Transverse colon (tissue), 4 donors: Measurements from ENCODE around the gene RAPGEF3. TPM values are rescaled to one million over a fixed set of nuclear protein-coding genes. Genes with fewer than 3 reads are reported as not detected.

ENCODE experiments used
- DNase-seq: peaks from one replicate; pipeline ENCODE4 v3.0.0-alpha.2; 2019
- H3K27ac ChIP-seq, 4 donors: fragments of 200-600 bp; sonication (generic); 2 replicates each; pipeline ENCODE4 v1.5.1; 2016 to 2018; ENCODE audit warnings: inconsistent platforms in 4 of 4
- H3K27me3 ChIP-seq: fragments of 200-600 bp; sonication (generic); 2 replicates; pipeline ENCODE4 v1.5.1; 2017; ENCODE audit warnings: inconsistent platforms
- H3K36me3 ChIP-seq, 4 donors: fragments of 200-600 bp; sonication (generic); 2 replicates each; pipeline ENCODE4 v1.5.1; 2017 to 2019; ENCODE audit warnings: inconsistent platforms in 4 of 4
- H3K4me1 ChIP-seq, 4 donors: fragments of 200-600 bp; sonication (generic); 2 replicates each; pipeline ENCODE4 v1.5.1; 2017 to 2020; ENCODE audit warnings: inconsistent platforms in 4 of 4
- H3K4me3 ChIP-seq, 4 donors: fragments of 200-600 bp; sonication (generic); 1 replicate in 1 of 4; 2 replicates in 3 of 4; pipeline versions ENCODE4 v1.5.1 to v1.6.1; 2017 to 2019; ENCODE audit warnings: inconsistent platforms in 4 of 4
- H3K9me3 ChIP-seq, 2 donors: fragments of 200-600 bp; sonication (generic); 2 replicates each; pipeline ENCODE4 v1.5.1; 2017 to 2019; ENCODE audit warnings: inconsistent platforms in 2 of 2
- EP300 ChIP-seq: sonication (generic); formaldehyde crosslinking; IDR thresholded peaks from one replicate; pipeline ENCODE4 v1.6.1; 2017; ENCODE audit warnings: antibody characterized with exemption, low read depth
- POLR2A ChIP-seq: fragments of 450-650 bp; IDR thresholded peaks from one replicate; pipeline ENCODE4 v1.6.1; 2016; ENCODE audit warnings: antibody characterized with exemption, mild to moderate bottlenecking, moderate library complexity
- POLR2AphosphoS5 ChIP-seq, 3 donors: sonication (generic); formaldehyde crosslinking; IDR thresholded peaks; one replicate each; pipeline ENCODE4 v1.6.1; 2016; ENCODE audit warnings: antibody characterized with exemption in 3 of 3
- WGBS, 2 donors: methylation state at CpG; one replicate each; pipeline ENCODE4 v1.1.5; 2018; ENCODE audit warnings: low coverage in 1 of 2; 5-methylcytosine and 5-hydroxymethylcytosine counted together
- in situ Hi-C, 4 donors: fragments of 200-750 bp; cut with MboI; loops; one replicate each; pipeline versions ENCODE4 v1.15.0 to v1.15.1; 2017; ENCODE audit warnings: low sequenced_read_pairs in 3 of 4, low pct_ligation_motif_present in 1 of 4, low pct_unique_long_range_greater_than_20kb in 1 of 4
- intact Hi-C: fragments of 100-400 bp; cut with DNase I; formaldehyde crosslinking; loops from one replicate; pipeline ENCODE4 v1.15.1; 2023; ENCODE audit warnings: low total_unique reads
- total RNA-seq, 4 donors: library from RNA; depleted of rRNA; stranded (reverse); fragments of >200 nt; gene quantifications; one replicate each; pipeline ENCODE4 v1.1.0, GENCODE V29; 2016
- TF ChIP-seq, protein P1 (sequence below), 5 experiments: fragments of 200-600 bp in 3 of 5; fragments of 450-650 bp in 2 of 5; sonication (generic) in 3 of 5; IDR thresholded peaks; 1 replicate in 2 of 5; 2 replicates in 3 of 5; pipeline ENCODE4 v1.5.1; 2016 to 2017; ENCODE audit warnings: antibody characterized with exemption in 5 of 5, inconsistent platforms in 3 of 5, mild to moderate bottlenecking in 2 of 5, moderate library complexity in 1 of 5

The RAPGEF3 gene
- total RNA-seq, 4 donors from 2014 or later, result 8.1 to 51.7 (median 24.6) TPM

DNA sequence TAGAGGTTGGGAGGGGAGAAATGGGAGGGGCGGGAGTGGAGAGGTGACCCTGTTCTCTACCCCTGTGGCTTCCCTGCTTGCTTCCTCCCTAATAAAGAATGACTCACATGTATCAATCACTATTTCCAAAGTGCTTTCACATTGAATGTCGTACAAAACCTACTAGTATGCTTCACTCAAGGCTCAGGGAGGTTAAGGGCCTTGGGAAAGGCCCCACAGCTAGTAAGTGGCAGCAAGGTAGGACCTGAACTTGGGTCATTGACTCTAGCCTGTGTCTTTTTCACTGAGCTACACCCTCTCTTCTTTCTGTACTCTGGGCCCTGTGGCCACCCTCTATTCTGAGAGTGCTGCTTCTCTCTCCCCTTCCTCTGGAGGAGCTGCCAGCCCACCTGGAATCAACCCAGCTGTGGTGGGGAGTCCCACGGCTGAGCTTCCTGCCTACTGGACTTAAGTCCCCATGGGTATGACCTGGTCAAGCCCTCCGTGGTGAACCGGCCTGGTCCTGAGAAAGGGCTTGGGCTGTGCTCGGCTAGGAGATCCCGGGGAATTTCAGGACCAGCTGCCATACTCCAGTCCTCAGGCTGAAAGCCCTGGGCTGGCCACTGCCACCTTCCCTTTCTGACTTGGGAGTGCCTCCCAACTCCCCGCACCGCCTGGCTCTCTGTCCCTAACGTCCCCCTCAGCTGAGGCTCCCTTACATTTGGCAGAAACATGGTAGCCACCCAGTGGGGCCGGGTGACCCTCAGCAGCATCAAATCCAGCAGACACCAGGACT lies 27.4 kb upstream of the RAPGEF3 start:
- no peak for DNase-seq
- Histone ChIP-seq H3K27me3 (no peaks in the 10 kb centered on the region), H3K9me3 (no peaks in the 10 kb centered on the region), H3K4me3 (no peak overlapping the region), H3K36me3 (peaks cover 0 to 32% (median 15%) of the 10 kb centered on the region in 4 donors), H3K27ac (peak overlapping the region in 1 of 4 donors; percentile 3), H3K4me1 (no peaks in the 10 kb centered on the region)
- intact Hi-C loops (no loop called here), in situ Hi-C loops (loop anchor here in 1 of 4 donors (10.0 kb wide), 1 partner anchor 49 kb away; no protein-coding TSS in a partner anchor)
- TF ChIP-seq POLR2AphosphoS5 (IDR thresholded peaks at IDR 0.05) (no peak), POLR2A (no peak), EP300 (no peak)
- TF ChIP-seq, protein P1, sequence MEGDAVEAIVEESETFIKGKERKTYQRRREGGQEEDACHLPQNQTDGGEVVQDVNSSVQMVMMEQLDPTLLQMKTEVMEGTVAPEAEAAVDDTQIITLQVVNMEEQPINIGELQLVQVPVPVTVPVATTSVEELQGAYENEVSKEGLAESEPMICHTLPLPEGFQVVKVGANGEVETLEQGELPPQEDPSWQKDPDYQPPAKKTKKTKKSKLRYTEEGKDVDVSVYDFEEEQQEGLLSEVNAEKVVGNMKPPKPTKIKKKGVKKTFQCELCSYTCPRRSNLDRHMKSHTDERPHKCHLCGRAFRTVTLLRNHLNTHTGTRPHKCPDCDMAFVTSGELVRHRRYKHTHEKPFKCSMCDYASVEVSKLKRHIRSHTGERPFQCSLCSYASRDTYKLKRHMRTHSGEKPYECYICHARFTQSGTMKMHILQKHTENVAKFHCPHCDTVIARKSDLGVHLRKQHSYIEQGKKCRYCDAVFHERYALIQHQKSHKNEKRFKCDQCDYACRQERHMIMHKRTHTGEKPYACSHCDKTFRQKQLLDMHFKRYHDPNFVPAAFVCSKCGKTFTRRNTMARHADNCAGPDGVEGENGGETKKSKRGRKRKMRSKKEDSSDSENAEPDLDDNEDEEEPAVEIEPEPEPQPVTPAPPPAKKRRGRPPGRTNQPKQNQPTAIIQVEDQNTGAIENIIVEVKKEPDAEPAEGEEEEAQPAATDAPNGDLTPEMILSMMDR (IDR thresholded peaks at IDR 0.05), result no peak
- 90% methylated on average over 10 of the region's 11 CpGs; no CpG with 5 or more reads in 1 of the 2 donors for WGBS, 2 donors

DNA sequence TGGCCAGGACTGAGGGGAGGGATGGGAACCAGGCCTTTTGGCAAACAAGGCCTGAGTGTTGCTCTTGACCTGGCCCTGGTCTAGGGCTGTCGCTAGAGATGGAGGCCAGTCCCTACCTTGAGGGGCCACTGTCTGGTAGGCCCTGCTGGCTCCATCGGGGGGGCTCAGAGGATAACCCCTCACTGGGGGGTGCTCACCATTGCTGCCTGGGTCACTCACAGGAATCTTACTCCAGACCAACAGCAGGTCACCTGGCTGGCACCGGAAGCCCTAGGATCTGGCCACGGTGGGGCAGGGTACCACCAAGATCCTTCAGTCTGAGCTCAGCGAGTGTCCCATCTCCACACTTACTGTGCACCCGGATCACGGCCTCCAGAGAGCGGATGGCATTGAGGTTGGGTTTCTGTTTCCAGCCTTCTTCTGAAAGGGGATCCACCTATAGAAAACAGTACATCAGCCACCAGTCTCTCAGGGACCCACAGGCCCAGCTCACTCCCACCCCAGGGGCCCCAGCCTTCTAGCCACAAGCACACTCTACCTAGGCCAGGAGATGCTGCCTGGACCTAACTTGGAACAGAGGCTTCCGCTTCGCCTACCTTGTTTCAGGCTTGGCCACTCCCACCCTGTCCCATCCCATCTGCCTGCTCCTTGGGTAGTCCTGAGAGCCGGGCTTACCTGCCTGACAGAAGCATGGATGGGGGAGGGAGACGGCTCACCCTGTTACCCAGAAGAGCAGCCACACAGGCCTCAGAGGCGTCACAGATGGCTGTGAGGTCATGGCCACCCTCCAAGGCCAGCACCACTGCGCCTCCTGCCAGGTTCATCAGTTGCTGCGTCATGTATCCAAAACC lies 26.6 kb upstream of the RAPGEF3 start:
- intact Hi-C loops (no loop called here), in situ Hi-C loops (loop anchor here in 1 of 4 donors (10.0 kb wide), 1 partner anchor 50 kb away; no protein-coding TSS in a partner anchor)
- Histone ChIP-seq H3K4me3 (no peak overlapping the region), H3K27me3 (no peaks in the 10 kb centered on the region), H3K9me3 (no peaks in the 10 kb centered on the region), H3K4me1 (no peaks in the 10 kb centered on the region), H3K27ac (peak overlapping the region in 1 of 4 donors; percentile 3), H3K36me3 (peaks cover 0 to 29% (median 13%) of the 10 kb centered on the region in 4 donors)
- TF ChIP-seq POLR2A, result no peak
- no peak for TF ChIP-seq EP300
- TF ChIP-seq, protein P1 (IDR thresholded peaks at IDR 0.05), result no peak
- TF ChIP-seq POLR2AphosphoS5 (IDR thresholded peaks at IDR 0.05), result no peak
- WGBS, 2 donors, result 92% methylated on average over 2 to 12 of the region's 15 CpGs
- no peak for DNase-seq

- Histone ChIP-seq H3K27ac (no peak overlapping the region), H3K4me1 (peaks cover 0 to 5% (median under 1%) of the 10 kb centered on the region in 4 donors), H3K36me3 (peaks cover 0 to 21% (median 9%) of the 10 kb centered on the region in 4 donors), H3K27me3 (no peaks in the 10 kb centered on the region), H3K4me3 (no peak overlapping the region), H3K9me3 (no peaks in the 10 kb centered on the region)
- intact Hi-C loops (no loop called here), in situ Hi-C loops (loop anchor here in 1 of 4 donors (10.0 kb wide), 1 partner anchor 51 kb away; no protein-coding TSS in a partner anchor)
- TF ChIP-seq, protein P1 (IDR thresholded peaks at IDR 0.05), result no peak
- TF ChIP-seq POLR2A (no peak), POLR2AphosphoS5 (IDR thresholded peaks at IDR 0.05) (no peak), EP300 (no peak)
- no peak for DNase-seq
- 92% methylated on average over 18 of the region's 20 CpGs; no CpG with 5 or more reads in 1 of the 2 donors for WGBS, 2 donors
These were observed 25.4 kb upstream of the RAPGEF3 start for GRCh38 chr12:47783821-47784819.
